GM19372 (cell line): ENCODE results near the gene DEFB124.
"Not testable (repeated sequence)": the region's sequence is repeated elsewhere in the genome, so short reads cannot be mapped to it uniquely, and the experiment has no call there.

ENCODE experiments used
- ATAC-seq: cut with Tn5 transposase; IDR thresholded peaks from one replicate; pipeline ENCODE4 v1.9.1; 2021; ENCODE audit warnings: mild to moderate bottlenecking, low read depth, moderate library complexity; ENCODE audit not compliant: unreplicated experiment

DEFB124 gene, protein sequence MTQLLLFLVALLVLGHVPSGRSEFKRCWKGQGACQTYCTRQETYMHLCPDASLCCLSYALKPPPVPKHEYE

DNA sequence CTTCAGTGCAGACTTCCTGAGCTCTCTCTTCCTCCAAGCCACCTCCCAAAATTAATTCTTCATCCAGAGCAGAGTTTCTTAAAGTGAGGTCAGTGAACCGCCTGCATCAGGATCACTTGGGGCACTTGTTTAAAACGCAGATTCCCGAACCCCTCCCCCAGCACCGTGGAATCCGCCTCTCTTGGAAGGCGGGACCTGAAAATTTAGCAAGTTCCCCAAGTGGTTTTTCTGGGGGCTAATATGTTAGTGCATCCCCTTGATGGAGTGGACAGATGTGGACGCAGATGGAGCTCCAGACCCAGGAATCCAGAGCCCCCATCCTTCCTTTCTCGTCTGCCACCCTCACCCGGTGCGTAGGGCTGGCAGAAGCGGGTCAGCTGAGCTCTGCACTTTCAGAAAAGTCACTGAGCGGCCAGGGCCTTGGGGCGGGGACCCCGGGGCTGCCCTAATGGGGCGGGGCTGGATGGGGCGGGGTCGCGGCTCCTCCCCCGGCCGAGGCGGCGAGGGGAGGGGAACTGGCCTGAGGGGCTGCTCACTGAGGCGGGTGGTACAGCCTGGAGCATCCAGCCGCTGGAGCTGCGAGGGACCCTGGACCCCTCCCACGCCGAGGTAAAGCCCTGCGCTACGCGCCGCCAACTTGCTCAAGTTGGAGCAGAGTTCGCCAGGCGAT, at the start of gene DEFB124, which contains the start of gene REM1:
TSS of gene DEFB124 (minus strand) at position 370 of the 670 bp plus-strand sequence. CDS start 2,114 bp downstream, outside the sequence.
TSS of gene REM1 (plus strand) at position 531 of the 670 bp plus-strand sequence. CDS start 1,158 bp downstream, outside the sequence.
- no peak for ATAC-seq

DNA sequence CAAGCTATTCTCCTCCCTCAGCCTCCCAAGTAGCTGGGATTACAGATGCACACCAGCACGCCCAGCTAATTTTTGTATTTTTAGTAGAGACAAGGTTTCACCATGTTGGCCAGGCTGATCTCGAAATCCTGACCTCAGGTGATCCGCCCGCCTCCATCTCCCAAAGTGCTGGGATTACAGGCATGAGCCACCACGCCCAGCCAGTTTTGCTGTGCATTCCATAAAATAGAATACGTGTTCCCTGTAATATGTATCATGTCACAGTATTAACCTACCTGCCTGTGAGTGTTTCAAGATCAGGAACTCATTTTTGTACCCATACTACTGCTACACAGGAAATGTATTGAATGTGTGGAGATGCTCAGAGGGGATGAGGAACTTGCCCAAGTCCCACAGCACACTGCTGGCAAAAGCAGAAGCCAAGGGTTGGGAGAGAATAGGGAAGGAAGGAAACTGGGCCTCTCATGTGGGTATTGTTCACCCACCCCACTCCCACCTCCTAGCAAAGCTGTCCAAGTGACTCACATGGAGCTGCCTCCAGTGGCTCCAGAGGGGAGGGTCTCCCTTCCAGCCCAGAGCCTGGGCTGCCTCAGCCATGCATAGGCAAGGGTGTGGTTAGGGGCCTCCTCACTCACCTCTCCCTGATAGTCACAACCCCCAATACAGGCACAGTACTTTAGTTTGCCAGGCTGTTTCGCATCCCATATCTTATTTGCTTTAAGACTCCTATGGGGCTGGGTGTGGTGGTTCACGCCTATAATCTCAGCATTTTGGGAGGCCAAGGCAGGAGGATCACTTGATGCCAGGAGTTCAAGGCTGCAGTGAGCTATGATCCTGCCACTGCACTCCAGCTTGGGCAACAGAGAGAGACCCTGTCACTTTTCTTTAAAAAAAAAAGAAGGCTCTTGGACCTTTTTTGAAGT, 48.7 kb upstream of the DEFB124 start:
- ATAC-seq: no peak

DNA sequence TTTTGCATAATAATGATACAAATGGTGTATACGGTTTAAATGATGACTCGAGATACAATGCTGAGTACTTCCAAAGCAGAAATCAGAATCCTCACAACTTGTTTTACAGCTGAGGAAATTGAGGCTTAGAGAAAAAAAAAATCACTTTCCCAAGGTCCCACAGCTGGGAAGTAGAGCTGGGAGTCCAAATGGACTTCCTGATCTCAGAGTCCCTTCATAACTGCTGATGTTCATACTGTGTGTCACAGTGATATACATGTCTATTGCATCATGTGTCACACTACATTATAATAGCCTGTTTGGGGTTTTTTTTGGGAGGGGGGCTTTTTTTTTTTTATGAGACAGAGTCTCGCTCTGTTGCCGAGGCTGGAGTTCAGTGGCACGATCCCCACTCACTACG, 47.8 kb upstream of the DEFB124 start:
- ATAC-seq: no peak

DNA sequence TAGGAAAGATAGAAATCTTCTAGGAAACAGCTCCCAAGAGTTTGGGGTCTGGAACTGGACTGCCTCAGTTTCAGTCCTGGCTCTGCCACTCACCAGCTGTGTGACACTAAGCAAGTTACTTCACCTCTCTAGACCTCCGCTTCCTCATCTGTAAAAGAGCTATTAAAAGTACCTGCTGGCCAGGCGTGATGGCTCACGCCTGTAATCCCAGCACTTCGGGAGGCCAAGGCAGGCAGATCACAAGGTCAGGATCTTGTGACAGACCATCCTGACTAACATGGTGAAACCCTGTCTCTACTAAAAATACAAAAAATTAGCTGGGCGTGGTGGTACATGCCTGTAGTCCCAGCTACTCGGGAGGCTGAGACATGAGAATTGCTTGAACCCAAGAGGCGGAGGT, 46.3 kb upstream of the DEFB124 start:
- ATAC-seq: not testable (repeated sequence)

DNA sequence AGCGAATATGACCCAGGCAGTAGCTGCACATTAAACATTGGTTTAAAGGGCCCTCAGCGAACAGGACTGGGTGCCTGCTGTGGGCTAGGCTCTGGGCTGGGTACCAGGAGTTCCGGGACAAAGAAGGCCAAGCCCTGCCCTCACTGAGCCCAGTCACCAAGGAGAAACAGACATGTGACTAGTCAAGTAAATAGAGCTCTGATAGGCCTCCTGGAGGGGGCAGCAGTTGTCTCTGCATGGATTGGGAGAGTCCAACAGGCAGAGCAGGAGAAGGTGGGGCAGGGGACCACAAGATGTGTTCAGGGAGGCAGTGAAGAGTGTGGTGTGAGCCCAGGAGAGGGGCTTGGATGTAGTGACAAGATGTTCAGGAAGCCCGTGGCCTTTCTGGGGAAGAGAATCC, 42.4 kb upstream of the DEFB124 start:
- no peak for ATAC-seq

DNA sequence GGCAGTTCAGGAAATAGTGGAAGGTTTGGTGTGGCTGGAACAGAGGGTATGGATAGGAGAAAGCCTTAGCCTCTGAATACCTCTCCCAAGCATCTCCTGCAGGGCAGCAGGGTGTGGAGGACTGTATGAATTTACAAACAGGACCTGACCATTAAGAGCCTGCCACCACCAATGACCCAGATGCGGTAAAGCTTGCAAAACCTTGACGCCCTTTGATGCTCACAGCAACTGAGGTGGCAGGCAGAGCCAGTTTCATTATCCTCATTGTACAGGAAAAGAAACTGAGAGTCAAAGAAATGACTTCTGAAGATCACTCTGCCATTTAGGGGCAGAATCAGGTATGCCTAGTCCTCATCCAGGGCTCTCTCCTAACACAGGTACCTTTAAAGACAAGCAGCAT, 41.7 kb upstream of the DEFB124 start:
- no peak for ATAC-seq

DNA sequence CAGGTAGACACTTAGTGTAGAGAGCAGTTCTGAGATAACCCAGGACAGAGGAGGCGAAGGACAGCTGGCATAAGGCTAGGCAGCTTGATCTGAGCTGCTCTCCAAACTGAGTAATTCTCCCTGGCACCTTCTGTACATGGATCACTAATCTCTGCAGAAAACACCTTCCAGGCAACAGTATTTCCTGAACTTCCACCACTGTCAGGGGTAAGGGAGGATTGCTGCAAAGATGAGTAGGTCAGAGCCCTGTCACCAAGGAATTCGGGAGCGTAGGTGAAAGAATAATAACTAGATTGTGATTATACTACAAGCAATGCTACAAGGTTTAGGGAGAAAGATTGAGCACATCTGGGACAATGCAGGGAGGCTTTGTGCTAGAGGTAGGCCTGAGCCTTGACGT, 41.2 kb upstream of the DEFB124 start:
- ATAC-seq: no peak

DNA sequence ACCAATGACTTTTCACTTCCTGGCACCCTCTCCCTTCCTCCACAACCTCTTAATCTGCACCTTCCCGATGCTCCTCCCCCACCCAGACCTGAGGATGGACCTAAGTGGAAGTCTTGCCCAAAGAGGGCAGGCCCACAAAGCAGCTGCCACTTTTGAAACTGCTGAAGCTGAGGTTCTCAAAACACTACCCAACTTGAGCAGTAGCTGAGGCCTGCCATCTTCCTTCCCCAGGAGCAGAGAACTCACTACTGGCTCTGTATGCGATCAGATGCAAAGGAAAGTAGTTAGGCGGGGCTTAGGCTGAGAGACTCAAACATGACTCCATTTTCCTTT, 40.8 kb upstream of the DEFB124 start:
- no peak for ATAC-seq

DNA sequence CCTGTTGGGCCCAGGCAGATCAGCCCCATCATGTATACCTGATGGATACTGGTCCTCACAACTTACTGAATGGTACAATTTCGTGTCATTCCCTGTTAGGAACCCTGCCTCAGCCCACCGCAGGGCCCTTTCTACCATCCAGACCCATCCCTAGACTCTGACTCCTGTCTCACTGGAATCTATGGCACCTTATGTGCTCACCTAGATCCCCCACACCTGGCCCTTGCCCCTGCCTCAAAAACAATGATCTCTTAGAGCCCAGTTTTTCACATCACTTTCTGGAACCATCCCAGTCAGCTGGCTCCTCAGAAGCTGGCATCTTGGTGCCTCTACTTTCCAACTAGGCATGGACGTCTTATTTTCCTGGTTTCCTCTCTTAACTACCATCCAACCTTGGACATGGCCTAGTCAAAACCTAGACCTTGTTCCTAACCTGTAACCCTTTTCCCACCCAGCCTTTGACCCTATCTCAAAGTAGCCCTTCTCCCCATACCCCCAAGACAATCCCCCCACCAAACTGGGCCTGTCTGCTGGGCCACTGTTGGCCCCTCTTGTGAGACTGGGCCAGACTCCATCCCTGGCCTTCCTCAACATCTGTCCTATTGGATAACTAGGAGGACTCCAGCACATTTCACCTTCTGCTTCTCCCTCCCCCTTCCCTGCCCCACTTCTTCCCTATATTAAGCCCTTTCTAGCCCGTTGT, 40.3 kb upstream of the DEFB124 start:
- ATAC-seq: no peak

DNA sequence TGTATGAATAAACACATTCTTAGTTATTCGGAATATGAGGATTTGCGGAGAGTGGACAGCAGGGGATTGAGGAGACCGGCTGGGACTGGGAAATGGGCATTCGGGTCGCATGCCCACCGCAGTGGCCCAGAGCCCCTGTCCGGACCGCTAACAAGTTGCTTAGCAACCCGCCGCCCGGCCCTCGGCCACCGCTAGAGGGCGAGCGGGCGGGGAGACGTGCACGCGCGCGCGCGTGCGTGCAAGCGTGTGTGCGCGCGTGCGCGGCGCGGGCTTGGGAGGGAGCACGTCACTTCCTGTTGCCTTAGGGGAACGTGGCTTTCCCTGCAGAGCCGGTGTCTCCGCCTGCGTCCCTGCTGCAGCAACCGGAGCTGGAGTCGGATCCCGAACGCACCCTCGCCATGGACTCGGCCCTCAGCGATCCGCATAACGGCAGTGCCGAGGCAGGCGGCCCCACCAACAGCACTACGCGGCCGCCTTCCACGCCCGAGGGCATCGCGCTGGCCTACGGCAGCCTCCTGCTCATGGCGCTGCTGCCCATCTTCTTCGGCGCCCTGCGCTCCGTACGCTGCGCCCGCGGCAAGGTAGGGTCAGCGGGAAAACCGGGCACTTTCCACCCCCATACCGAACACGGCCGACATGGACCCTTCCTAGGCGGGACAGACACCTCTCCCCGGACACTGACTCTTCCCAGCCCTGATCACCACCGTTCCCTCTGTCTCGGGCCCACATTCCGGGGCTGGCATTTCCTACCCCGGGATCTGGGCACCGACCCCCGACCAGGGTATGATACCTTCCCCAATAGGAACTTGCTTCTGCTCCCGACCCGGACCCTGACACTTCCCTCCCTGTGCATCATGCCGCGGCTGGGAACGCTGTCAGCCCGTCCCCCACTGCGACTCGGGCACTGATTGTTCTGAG, 39.5 kb upstream of the DEFB124 start, which contains the start of gene HM13:
TSS of gene HM13 (plus strand) at position 289 of the 918 bp plus-strand sequence. CDS start at position 399, 110 bp downstream.
- ATAC-seq: peak; percentile 90

DNA sequence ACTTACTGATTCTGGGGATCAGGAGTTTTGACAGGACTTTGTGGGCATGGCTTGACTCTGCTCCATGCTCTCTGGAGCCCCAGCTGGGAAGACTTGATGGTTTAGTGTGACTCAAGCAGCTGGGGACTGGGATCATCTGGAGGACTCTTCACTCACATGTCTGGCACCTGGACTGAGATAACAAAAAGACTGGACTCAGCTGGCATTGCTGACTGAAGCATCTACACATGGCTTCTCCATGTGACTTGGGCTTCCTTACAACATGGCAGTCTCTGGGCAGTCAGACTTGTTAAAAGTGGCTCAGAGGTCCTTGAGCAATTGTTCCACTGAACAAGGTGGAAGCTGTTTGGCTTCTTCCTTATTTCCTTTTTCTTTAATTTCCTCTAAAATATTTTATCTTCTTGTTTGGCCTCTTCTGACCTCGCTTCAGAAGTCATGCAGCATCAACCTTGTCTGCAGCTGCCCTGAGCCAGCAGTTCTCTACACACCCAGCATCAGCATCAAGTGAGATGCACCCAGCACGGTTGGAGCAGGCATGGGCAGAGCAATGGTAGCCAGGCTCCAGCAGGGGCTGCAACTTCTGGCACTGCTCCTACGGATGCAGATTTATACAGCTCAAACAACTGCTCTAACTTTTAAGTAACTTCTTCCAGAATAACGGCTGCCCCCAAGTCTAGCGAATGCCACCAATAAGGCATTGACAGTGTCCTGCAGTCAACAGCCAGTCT, 33.8 kb upstream of the DEFB124 start:
- no peak for ATAC-seq

DNA sequence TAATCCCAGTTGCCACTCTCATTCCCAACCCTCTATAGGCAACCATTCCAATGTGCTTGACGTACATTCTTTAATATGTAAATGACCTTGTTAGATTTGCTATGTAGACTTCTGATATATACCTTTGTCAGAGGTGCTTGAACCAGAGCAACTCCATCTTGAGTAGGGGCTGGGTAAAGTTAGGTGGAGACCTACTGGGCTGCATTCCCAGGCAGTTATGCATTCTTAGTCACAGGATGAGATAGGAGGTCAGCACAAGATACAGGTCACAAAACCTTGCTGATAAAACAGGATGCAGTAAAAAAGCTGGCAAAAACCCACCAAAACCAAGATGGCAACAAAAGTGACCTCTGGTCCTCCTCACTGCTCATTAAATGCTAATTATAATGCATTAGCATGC, 31.0 kb upstream of the DEFB124 start:
- ATAC-seq: no peak

DNA sequence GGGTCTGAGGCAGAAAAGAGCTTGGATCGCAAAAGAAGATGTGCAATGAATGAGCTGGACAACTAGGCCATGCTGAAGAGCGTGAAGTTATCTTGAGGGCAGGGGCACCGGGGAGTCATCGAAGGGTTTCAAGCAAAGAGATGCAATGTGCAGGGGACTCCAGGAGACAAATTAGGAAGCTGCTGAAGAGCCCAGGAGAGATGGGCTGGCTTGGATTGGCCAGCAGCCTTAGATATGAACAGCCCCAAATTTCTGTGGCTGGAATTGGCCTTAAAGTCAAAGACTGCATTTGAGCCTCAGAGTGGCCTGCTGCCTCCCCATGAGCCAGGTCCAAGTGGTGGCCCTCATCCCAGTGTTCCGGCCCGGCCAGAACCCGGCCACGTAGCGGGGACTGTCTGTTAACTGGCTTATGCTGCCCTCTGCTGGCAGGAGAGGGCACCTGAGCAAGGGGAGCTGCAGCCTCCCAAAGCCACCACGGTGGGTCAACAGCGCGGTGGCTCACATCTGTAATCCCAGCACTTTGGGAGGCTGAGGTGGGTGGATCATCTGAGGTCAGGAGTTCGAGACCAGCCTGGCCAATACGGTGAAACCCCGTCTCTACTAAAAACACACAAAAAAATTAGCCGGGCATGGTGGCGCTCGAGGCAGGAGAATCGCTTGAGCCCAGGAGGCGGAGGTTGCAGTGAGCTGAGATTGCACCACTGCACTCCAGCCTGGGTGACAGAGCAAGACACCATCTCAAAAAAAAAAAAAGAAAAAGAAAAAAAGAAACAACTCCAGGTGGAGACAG, 28.2 kb upstream of the DEFB124 start:
- peak; percentile 83 for ATAC-seq

DNA sequence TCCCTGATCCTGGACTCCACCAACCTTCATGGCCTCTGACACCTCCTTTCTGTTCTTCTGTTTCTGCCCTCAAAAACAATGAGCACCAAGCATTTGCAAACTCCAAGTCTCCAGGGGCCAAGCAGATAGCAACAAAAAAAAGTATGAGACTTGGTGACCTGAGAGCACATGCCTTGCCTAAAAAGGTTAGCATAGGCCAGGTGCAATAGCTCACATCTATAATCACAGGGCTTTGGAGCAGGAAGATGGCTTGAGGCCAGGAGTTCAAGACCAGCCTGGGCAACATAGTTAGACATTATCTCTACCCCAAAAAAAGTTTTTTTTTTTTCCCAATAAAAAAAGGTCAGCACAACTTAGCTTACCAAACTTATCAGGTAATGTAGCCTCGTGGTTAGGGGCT, 25.6 kb upstream of the DEFB124 start:
- ATAC-seq: no peak

DNA sequence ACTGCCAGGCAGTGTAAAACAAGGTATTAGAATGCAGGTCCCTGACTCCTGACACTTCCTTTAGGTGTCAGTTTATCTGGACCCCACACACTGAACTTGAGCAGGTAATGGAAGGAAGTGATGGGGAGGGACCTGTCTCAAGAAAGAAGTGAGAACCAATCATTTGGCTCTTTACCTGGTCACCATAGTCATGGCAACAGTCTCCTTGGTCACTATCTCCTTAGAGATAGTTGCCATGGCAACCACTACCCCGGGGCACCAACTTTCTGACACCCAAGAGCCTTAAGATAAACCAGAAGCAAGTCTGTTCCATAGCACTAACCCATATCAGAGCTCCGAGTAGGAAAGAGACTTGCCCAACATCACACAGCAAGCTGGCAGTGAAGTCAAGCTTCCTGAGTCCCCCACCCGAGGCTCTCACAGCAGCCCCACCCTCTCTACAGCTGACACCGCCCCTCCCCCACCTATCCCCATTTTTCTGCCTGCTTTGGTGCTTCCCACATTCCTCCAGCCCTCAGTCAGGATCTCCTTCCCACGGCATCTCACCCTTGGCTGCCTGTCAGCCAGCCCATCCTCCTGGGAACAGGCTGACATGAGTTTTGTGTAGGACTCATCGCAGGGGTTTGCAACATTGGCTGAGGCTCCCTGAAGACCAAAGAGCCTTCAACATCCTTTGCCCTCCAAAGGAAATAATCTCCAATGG, 23.1 kb upstream of the DEFB124 start:
- no peak for ATAC-seq

DNA sequence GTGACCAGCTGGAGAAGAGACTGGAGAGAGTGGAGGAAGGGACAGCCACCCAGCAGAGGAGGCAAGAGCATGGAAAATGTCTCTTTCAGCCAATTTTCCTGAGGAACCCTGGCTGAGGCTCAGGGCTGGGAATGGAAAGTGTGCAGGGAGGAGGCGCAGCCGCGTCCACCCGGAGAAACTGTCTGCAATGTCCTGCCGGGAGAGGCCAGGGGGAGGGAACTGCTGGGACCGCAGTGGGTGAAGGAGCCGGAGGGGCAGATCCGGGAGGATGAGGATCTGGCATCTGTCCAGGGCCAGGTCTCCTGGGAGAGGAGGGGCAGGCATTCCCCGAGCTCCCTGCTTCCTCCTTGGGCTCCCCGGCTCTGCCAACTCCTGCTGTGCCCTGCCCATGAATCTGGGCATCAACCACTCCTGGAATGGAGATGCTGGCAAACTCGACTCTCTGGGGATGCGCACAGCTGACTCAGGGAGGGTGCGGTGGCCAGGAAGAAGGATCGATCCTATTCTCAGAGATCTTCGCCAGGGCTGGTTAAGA, 21.9 kb upstream of the DEFB124 start:
- ATAC-seq: no peak

DNA sequence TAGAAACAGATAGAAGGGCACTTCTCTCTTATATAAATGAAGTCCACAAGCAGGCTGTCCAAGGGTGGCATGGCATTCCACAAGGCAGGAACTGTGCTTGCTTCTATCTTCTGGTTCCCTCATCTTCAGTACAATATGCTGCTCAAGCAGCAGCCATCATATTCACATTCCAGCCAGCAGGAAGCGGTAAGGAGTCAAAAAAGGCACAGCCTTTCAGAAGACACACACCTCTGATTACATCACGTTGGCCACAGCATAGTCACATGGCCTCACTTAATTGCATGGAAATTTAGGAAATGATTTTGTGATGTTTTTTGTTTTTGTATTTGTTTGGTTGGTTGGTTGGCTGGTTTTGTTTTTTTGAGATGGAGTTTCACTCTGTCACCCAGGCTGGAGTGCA, 19.2 kb upstream of the DEFB124 start:
- ATAC-seq: no peak

DNA sequence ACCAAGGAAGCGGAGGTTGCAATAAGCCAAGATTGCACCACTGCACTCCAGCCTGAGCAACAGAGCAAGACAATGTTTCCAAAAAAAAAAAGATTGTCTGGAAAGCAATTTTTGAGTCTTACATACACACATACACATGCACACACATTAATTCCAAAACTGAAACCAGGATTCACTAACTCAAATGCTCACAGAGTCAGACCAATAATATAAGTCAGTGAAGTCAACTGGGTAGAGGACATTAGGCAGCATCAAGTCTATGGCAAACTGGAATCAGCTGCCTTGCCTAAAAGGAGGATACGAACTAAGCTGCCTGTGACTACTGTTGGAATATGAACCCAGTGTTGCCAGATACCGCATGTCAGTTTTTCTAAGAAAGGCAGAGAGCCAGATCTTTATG, 15.8 kb upstream of the DEFB124 start:
- no peak for ATAC-seq
